ENCODE measurements around the gene ORMDL3.
"Not testable (repeated sequence)": the region's sequence is repeated elsewhere in the genome, so short reads cannot be mapped to it uniquely, and the experiment has no call there.

The ORMDL3 gene

DNA sequence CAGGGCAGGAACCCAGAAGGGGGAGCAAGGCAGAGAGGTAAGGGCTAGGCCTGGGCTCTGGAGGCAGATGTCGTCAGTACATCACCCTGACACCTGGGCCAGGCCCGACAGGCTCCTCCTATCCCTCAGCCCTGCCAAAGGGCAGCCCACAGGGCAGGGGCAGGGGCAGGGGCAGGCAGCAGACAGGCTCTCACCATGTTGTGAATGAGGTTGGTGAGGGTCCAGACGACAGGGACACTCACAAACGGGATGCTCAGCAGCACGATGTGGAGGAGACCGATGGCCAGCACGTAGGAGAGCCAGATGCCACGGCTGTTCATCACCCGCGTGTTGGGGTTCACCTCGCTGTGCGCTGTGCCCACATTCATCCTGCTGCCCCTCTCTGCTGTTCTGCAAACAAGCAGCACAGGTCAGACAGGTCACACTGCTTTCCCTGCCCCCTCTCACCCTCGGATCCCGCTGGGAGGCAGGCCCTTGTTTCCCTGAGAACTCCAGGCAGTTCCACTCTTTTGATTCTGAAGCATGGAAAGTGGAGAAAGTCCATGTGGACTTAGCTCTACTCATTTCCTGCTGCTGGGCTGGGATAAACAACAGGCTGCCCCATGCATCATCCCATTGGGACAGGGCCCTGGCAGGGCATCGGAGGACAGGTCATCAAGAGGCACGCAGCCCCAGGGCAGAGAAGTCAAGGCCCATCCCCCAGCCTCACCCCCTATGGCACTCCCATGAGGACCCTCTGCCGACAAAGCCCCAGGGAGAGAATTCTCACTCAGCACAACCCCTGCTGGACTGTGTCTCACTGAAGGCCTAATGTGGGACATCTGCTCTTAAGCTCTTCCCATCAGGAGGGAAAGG, 3.3 kb downstream of the ORMDL3 start:
- FAIRE-seq = no peak

DNA sequence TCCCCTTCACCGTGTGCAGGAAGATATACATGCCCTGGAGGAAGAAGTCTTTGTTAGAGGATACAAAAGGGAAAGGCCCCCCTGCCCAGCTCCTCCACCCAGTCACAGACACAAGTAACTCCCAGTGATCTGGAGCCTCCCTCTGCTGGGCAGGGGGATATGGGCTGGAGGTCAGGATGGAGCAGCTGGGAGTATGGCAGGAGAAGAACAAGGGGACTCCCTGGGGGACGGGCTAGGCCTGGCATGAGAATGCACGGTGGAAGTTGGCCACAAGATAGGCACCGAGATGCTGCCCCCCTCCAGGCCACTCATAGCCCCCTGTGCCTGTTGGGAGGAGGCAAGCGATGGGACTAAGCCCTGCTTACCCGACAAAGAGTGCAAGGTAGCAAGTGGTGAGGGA, 4.2 kb downstream of the ORMDL3 start:
- FAIRE-seq = no peak

DNA sequence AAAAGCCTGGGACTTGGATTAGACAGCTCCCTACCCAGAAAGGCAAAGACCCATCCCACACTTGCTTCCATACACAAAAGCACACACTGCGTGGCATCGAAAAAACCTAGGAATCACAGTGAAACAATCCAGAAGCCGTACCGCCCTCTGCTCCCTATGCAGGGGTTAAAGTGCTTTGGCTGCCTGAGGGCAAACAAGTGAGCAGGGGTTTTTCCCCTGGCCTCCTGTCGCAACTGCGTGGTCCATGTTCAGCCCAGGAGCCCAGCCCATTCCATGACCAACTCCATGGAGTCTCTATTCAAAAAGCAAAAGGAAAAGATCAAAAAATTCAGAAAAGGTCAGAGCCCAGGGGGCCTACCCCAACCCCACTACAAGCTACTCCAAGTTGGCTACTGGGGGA, 5.4 kb downstream of the ORMDL3 start:
- FAIRE-seq = no peak

DNA sequence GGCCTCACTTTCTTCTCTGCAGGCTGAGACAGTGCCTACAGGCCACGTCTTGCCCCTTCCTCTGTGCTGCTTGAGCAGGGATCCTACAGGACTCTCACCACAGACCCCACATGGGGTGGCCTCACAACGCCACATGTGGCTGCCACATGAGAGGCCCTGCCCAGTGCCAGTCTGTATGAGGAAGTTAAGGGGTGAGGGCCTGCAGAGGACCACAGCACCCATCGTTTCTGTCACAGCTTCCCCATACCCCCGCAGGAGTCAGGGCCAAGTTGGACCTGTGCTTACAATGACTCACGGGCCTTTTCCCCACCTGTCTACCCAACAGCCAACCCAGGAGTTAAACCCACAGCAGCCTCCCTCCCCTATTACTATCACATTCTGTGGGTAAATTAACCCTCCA, 6.1 kb downstream of the ORMDL3 start:
- FAIRE-seq = no peak

DNA sequence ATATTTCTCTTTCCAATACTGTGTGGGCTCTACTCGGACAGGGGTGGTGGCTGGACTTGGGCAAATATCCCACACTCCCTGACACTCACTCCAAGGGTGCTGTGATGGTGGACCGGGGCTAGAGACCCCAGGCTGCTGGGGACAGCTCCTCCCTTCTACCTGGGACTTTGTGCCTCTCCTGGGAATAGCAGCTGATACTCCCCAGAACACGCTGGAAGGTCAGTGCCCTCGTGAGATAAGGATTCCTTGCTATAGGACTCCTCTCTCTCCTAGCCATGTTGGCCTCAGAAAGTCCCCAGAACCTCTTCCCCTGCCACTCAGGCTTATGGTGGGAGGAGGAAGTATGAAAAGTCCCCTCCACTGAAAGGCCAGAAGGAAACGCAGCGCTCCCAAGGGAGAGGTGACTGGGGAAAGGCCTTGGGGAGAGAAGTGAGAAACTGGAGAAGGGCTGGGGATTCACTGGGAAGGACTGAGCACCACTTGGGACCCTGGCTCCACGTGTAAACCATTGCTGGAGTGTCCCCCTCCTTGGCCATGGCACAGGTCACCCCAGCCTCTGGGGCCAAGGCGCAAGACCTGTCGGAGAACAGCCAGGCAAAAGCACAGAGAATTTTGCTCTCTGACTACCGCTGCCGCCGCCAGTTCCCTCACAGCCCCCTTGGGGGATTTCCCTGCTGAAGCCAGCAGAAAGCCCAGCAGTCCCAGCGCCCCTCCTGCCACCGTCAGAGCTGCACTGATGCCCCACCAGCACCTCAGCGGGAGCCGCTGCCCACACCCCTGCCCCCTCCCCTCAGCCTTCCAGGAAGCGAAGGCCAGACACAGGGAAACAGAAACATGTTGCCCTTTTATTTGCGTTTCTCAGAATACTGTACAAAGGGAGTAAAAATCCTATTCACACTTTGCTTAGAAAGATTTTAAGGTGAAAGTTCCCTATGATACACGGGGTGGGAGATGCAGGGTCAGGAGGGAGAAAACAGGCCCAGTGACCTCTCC, 6.9 kb downstream of the ORMDL3 start:
- FAIRE-seq = no peak

DNA sequence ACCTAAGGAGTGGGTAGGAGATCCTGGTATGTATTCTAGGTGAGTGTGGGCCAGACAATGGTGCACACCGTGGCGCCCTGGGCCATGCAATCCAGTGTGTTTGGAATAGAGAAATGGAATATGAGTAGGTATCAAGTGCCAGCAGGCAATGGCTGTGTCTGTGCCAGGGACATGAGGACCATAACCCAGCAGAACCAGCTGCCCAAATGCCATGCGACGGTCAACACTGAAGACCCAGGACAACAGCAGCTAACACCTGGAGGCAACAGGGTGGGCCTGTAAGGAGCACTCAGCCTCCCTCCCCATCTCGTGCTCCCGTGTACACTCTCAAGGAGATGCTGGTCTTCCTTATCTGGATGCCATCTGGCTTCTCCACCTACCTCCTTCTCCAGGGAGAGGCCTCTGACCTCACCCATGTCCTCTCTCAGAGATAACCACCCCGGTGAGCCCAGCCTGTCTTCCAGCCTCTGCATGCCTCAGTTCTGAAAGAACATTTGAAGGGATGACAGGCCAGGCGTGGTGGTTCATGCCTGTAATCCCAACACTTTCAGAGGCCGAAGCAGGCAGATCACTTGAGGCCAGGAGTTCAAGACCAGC, 8.2 kb downstream of the ORMDL3 start:
- FAIRE-seq = no peak

DNA sequence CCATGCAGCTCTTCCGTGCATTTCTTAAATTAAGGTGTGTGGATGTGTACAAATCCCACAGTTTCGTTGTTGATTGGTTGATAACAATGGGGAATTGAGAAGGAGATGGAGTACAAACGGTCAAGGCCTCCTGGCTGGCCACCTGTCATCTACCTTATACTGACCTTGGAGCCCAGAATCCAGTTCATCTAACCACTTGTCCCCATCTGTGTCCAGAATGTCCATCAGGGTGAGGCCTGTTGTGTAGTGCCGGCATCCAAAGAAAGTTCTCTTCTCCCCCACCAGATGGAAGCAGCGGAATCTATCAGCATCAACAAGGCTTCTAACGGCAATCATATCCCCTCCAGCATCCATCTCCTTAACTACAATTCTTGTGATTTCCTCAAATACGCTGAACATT, 10.5 kb downstream of the ORMDL3 start:
- FAIRE-seq = no peak

DNA sequence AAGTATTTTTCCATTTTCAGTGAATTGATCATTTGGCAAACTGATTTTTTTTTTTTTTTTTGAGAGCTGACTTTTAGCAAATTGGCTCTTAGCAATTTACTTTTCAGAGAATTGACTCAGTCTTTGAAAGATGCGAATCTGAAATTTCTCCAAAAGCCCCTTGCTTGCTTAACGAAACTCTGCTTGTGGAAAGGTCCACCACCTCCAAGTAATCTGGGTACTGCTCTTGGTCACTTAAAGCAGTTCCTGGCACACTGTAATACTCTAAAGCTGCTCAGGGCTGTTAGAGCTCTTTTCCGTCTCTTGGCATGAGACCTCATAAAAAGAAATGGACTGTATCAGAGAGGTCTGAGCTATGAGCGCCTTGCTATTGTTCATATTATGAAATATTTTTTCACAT, 11.8 kb downstream of the ORMDL3 start:
- no peak for FAIRE-seq

DNA sequence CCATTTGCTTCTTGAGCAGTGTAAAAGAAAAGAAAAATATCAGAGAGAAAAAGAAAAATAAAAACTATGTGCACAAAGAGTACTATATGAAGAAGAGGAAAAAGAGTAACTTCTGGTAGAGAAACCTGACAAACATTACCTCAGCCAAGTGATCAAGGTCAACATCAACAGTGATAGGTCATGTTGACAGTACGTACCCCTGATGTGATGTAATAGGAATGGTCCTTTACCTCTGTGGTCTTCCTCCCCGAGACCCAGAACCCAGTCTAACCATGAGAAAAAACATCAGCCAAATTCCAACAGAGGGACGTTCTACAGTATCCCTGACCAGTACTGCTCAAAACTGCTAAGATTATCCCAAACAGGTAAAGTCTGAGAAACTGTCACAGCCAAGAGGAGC, 13.4 kb downstream of the ORMDL3 start:
- no peak for FAIRE-seq

DNA sequence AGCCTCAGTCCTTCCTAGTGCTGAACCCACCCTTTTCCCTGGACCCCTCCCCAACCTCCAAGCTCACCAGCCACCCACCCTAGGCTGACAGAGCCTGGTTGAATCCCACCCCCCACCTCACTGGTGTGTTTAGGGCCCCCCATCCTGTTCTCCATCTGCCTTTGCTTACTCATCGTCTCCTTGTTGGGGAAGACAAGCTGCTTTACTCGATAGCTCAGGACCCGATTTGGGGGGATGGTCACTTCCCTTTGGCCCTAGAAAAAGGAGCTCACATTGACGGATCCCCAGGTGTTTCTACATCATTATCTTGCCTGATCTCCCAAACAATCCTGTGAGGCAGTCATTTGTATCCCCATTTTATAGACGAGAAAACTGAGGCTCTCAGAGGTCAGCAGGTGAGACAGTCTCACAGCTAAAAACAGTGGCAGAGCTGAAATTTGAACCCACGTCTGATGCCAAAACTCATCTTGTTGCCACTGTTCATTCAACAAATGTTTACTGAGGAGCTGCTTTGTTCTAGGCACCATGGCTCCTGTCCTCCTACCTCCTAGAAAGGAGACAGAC, 18.5 kb downstream of the ORMDL3 start:
- no peak for FAIRE-seq

DNA sequence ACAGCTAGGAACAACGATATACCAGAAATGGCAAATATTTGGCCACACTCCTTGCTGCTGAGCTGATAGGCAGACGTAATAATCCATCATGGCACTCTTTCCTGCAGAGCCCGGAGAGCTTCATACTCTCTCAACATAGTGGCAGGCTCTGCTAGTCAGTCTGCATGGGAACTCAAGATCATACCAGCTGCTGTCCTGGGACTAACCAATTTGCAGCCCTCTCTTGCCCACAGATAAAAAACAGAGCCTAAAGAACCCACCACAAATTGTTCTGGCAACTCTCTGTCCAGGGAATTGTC, 22.5 kb downstream of the ORMDL3 start:
- no peak for FAIRE-seq

DNA sequence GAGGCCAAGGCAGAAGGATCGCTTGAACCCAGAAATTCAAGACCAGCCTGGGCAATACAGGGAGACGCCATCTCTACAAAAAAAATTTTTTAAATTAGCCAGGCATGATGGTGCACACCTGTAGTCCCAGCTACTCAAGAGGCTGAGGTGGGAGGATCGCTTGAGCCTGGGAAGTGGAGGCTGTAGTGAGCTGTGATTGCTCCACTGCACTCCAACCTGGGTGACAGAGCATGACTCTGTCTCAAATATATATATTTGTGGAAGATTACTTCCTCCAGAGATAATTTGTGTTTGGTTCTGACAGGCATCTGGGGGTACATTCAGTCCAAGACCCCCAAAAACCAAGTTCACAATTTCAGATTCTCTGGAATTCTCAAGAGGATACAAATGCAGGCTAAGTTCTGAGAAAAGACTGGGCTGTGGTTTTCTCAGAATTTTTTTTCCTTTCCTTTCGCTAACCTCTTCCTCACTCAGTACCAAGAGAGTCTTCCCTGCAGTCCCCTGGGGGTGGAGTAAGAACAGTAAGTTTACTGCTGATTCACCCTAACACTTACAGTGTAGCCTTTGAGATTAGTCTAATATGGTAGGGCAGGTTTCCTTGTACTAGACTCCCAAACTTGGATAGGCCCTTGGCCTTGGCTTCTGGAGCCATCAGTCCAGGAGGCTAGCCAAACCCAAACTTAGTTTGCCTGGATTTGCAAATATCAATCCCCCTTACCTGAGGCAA, 24.1 kb downstream of the ORMDL3 start:
- no peak for FAIRE-seq

DNA sequence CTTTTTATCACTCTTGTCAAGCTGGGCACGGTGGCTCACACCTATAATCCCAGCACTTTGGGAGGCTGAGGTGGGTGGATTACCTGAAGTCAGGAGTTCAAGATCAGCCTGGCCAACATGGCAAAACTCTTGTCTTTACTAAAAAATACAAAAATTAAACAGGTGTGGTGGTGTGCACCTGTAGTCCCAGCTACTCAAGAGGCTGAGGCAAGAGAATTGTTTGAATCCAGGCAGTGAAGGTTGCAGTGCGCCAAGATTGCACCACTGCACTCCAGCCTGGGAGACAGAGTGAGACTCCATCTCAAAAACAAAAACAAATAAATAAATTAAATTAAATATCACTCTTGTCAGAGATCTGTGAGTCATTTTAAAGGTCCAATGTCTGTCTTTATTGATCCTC, 25.4 kb downstream of the ORMDL3 start:
- FAIRE-seq = not testable (repeated sequence)

DNA sequence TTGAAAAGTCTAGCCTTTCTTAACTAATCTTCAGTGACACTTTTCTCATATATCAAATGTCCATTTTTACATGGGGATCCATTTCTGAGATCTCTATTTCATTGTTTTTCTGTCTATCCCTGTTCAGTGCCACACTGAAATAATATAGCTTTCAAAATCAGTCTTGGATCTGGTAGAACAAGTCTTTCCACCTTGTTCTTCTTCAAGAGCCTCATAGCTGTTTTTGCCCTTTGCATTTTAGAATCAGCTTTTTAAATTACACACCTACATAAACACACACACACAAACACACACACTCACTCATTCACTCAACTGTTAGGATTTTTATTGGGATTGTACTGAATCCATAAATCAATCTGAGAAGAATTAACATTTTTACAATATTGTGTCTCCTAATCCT, 28.2 kb downstream of the ORMDL3 start:
- FAIRE-seq = no peak

DNA sequence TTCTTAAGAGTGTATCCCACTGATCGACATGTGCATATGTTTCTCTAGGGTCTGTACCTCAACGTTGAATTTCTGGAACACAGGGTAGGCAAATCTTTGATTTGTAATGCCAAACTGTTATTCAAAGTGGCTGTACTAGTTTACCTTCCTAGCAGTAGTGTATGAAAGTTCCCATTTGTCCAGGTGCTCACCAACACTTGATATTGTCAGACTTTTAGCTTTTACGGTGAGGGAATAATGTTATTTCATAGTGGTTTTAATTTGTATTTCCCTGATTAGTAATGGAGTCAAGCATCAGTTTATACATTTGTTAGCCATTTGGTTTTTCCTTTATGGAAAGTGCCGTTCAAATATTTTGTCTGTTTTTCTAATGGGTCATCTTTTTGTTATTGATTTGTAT, 29.3 kb downstream of the ORMDL3 start:
- no peak for FAIRE-seq

DNA sequence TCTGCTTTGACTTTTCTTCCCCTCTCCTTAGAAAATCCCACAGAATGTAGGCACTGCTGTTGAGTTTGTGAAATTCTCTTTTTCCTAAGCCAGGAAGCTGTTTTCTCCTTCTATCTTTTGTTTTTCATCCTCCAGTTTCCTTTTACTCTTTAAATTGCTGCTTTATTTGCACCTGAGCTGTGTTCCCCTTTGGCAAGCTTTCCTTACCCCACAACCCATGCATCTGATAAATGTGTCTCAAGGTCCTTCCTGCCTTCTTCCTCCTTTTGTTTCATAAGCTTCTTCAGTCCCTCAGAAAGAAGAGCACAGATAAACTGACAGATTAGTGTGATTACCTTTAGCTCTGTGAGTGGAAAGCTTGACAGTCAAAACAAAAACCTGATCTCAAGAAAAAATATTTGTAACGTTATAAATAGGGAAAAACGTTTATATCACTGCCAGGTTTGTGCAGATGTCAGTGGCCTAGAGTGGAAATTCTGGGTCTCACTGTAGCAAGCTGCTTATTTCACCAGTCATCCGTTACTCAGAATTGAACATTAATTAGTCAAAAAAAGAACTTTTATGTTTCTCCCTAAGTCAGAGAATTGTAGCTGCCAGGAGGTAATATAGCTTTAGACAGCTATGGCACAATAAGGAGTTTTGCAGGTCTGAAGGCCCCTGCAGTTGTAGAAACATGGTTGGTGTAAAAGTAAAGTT, 32.6 kb downstream of the ORMDL3 start:
- no peak for FAIRE-seq

DNA sequence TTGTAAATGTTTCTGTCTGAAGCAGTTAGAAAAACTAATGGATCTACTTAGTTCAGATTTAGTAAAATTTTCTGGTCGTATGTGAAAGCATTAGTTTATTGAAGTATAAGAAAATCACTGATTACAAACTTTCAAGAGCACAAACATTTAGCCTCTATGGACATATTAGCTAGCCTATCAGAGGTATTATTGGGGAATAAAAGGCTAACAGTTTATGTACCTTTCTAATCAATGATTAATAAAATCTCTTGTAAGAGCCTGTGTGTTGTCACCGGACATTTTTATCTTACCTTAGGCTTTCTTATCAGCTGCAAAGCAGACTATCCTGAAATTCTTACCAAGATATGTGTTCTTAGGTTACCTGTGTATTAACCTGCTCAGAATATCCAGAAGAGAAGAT, 38.2 kb downstream of the ORMDL3 start:
- FAIRE-seq = no peak

DNA sequence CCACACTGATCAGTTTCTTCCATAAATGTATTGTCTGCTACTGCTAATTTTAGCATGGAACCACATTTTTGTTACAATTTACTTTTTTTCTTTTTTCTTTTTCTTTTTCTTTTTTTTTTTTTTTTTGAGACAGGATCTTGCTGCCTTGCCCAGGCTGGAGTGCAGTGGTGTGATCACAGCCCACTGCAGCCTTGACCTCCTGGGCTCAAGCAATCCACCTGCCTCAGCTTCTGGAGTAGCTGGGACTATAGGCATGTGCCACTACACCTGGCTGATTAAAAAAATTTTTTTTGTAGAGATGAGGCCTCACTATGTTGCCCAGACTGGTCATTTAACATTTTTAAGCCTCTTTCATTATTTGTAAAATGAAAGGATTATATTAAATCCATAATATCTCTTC, 40.3 kb downstream of the ORMDL3 start:
- no peak for FAIRE-seq

DNA sequence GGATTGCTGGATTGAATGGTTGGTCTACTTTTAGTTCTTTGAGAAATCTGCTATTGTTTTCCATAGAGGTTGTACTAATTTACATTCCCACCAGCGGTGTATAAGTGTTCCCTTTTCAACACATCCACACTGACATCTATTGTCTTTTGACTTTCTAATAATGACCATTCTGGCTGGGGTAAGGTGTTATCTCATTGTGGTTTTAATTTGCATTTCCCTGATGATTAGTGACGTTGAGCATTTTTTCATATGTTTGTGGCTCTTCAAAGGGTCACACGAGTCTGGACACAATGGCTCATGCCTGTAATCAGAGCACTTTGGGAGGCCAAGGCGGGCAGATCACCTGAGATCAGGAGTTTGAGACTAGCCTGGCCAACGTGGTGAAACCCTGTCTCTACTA, 41.3 kb downstream of the ORMDL3 start:
- FAIRE-seq = not testable (repeated sequence)

DNA sequence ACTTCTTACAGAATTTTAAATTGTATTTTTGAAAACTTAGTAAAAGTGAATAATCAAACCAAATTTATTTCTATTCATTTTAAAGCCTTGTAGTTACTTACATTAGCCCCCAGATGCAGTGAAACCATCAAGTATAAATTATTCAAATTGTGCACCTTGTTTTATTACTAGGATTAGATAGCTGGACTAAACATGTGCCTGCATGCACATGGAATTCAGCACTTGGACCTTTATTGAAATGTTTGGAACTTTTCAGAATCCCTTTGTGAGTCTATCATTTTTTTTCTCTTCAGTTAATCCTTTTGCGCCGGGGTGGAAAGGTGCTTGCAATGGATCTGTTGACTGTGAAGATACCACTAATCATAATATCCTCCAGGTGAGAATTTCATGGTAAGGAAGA, 54.6 kb downstream of the ORMDL3 start:
- no peak for FAIRE-seq

DNA sequence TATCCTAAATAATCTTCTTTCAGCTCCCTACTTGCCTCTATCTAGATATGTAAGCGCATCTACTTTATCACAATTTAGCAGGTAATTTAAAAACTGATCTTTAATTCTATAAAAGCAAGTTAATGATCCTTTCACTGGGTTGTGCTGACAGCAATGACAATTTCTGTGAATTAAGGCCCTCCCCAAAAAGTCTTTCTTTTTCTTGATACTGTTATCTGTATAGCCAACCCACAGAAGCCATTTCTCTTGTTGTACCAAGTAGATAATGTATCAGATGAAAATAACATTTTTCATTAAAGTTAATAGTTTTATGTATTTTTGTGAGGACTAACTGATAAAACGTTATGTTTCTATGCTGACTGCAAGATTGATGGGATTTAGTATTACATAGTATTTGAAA, 55.6 kb downstream of the ORMDL3 start:
- no peak for FAIRE-seq

Measured in colon (tissue), 2 donors.